Measurements from ENCODE around the gene SYNJ1. TPM values are rescaled to one million over a fixed set of nuclear protein-coding genes. Genes with fewer than 3 reads are reported as not detected.
"Not testable (repeated sequence)": the region's sequence is repeated elsewhere in the genome, so short reads cannot be mapped to it uniquely, and the experiment has no call there.

The SYNJ1 gene
- polyA plus RNA-seq, 3 donors: 15.0 to 15.9 (median 15.6) TPM

DNA sequence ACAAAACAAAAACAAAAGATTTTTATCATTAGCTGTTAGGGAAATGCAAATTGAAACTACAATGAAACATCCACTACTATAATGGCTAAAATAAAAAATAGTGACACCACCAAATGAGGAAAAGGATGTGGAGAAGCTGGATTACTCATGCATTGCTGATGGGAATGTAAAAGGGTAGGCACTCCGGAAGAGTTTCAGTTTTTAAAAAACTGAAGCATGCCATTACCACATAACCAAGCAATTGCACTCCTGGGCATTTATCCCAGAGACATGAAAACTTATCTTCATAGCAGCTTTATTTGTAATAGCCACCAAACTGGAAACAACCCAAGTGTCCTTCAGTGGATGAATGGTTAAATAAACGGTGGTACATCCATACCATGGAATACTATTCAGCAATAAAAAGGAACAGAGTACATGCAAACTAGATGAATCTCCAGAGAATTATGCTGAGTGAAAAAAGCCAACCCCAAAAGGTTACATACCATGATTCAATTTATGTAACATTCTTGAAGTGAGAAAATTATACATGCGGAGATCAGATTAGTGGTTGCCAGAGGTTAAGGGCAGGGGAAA is 101.1 kb downstream of the SYNJ1 start:
- no peak for DNase-seq (ENCODE audit: low read depth in 3 of 3, low spot score in 2 of 3)

DNA sequence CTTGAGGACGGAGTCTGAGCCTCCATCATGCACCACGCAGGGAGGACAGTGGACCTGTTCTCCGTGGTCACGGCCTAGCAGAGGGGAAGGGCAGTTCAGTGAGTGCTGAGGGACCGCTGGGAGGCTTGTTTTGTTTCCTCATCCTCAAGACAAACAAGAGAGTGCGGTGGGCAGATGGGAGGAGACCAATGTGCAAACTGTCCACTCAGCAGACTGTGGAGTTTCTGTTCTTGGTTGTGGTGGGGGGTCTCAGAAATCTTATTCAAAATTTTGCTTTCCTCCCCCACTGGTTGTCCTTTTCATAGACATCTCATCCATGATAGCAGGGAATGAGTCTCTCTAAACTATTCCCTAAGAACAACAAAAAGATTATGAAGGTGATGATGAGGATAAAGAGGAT is 109.6 kb downstream of the SYNJ1 start:
- DNase-seq (ENCODE audit: low read depth in 3 of 3, low spot score in 2 of 3): not testable (repeated sequence)

DNA sequence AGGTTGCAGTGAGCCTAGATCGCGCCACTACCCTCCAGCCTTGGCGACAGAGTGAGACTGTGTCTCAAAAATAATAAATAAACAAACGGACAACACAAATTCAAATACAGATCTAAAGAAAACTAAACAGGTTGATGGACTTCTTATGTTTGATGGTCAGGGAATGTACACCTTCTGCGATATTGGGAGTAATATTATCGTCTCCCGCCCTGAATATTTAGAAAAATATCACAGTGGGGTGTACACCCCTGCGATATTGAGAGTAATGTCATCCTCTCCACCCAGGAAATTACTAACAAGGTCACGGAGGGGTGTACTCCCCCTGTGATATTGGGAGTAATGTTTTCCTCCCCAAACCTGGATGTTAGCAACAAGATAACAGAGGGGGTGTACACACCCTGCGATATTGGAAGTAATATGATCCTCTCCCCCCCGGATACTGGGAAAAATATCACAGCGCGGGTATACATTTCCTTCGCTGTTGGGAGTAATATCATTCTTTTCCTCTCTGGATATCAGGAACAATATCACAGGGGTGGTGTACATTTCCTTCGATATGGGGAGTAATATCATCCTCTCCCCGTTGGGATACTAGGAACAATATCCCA is 114.3 kb downstream of the SYNJ1 start:
- no peak for DNase-seq (ENCODE audit: low read depth in 3 of 3, low spot score in 2 of 3)

DNA sequence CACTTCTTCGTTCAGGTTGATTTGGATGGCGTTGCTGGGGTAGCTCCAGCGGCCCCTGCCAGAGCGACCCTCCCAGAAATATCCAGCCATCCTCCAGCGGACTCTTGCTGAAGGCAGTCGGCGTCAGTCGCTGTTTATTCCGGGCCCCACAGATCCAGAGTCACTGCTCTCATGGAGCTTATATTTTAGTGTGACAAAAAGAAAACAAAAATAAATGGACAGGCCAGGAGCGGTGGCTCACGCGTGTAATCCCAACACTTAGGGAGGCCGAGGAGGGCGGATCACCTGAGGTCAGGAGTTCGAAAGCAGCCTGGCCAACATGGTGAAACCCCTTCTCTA is 114.8 kb downstream of the SYNJ1 start:
- DNase-seq (ENCODE audit: low read depth in 3 of 3, low spot score in 2 of 3): no peak

GRCh38 chr21:32612075-32612998 is 115.5 kb downstream of the SYNJ1 start, which contains the start of gene CFAP298:
Gene CFAP298 (minus strand): TSS chr21:32612377. CDS start chr21:32612243, 134 bp downstream.
- peak; percentile 85 to 94 (median 92) for DNase-seq (ENCODE audit: low read depth in 3 of 3, low spot score in 2 of 3)

DNA sequence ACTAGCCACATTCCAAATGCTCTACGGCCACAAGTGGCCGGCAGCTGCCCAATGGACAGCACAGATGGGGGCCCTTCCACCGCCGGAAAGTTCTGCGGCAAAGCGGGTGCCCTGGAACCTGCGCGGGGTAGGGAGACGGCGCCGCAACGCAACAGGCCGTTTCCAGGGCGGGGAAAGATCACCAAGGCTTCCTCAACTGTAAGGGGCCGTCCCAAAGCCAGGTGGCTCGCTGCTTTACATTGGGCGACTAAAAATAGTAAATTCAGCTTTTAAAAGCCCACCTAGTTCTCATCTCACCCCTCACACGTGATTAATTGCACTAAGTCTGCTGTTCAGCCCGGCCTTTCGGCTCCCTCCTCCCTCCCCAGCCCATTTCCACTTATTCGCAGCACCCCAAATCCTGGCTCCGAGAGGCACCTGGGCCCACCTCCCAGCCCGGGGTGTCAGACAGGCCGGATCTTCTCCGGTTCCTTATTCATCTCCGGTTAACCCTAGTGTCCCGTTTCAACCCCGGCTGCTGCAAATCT is 116.3 kb downstream of the SYNJ1 start:
- no peak for DNase-seq (ENCODE audit: low read depth in 3 of 3, low spot score in 2 of 3)

DNA sequence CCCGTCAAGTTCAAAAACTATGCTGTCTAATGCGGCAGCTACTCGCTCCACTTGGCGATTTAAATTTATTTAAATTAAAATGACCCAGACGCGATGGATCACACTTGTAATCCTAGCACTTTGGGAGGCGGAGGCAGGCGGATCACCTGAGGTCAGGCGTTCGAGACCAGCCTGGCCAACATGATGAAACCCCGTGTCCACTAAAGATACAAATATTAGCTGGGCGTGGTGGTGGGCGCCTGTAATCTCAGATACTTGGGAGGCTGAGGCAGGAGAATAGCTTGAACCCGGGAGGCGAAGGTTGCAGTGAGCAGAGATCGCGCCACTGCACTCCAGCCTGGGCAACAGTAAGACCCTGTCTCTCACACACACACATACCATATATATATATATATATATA is 116.9 kb downstream of the SYNJ1 start:
- not testable (repeated sequence) for DNase-seq (ENCODE audit: low read depth in 3 of 3, low spot score in 2 of 3)

DNA sequence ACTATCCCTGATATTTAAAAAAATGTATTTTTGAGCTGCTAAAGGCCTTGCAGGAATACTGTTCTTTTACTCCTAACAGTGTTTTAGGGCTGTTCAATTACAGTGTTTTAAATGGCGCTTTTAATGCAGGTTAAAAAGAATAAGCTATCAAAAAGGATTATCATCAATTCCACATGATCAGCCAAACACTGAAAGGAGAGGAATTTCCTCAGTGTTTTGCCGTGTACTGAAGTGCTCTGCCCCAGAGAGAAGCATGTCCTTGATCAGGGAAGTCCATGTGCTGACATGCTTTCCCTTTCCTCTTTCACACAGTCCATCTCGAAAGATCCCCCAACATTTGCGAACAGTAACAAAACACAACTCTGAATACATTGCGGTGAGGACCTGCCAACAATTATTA is 119.0 kb downstream of the SYNJ1 start:
- no peak for DNase-seq (ENCODE audit: low read depth in 3 of 3, low spot score in 2 of 3)

DNA sequence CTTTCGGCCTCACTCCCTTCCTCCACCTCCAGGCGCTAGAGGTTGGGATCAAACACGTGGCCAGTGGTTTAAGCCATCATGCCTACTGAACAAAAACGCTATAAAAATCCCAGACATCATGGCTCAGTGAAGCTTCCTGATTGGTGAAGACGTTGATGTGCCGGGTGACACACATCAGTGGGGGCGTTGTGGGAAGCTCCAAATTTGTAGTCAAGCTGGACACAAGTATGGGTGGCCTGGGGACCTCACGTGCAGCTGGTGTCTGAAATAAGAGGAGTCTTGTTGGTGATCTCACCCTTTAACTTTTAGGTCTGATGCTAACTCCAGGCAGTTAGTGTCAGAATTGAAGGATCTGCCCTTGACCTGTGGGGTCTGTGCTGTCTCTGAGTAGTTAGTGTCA is 122.3 kb downstream of the SYNJ1 start:
- no peak for DNase-seq (ENCODE audit: low read depth in 3 of 3, low spot score in 2 of 3)

DNA sequence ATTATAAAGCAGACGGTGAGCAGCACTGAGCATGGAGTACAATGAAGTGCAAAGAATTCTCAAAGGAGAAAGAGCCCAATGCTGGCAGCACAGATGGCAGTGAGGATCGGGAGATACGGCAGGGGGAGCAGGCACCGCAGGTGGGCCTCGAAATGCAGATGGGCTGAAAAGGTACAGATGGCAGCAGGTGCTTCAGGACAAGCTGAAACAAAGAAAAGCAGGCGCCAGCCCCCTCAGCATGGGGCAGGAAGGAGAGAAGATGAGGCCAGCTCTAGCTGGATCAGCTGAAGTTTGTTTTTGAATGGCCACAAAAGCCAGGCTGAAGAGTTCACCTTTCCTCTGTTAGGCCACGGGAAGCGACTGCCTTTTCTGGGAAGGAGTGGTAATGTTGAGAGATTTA is 123.3 kb downstream of the SYNJ1 start:
- no peak for DNase-seq (ENCODE audit: low read depth in 3 of 3, low spot score in 2 of 3)

DNA sequence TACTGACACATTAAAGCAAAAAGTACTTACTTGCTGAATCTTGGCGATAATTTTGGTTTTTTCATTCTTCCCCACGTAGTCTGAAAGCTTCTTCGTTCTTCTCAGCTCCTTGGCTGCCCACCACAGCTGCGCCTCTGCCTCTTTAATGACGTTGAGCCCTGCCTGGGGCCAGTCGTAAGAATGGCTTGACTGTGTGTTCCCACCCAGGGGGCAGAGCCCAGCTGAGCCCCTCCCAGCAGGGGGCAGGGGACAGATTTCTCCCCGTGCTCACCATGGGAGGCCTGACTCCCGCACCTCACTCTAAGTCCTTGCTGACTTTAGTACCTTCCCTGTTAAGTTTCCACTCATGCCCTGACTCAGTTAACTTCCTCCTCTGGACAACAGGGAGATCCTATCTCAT is 124.7 kb downstream of the SYNJ1 start:
- no peak for DNase-seq (ENCODE audit: low read depth in 3 of 3, low spot score in 2 of 3)

DNA sequence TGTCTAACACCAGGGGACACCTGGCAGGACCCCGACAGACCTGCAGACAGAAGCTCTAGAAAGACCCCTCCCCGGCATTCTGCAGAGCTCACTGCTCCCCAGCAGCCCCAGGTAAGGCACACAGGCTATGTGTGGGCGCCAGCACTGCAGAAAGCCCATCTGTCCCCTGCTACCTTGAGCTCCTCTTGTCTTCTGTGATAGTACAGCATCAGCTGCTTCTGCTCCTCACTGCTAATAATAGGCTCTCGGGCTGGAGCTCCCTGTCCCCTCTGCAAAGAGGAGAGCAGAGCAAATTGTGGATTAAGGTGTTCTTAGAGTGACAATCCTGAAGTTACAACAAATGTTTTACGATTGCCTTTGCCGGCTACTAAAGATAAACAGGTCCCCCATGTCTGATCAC is 125.7 kb downstream of the SYNJ1 start:
- no peak for DNase-seq (ENCODE audit: low read depth in 3 of 3, low spot score in 2 of 3)

GRCh38 chr21:32599526-32599925 is 128.3 kb downstream of the SYNJ1 start:
- DNase-seq (ENCODE audit: low read depth in 3 of 3, low spot score in 2 of 3): no peak

DNA sequence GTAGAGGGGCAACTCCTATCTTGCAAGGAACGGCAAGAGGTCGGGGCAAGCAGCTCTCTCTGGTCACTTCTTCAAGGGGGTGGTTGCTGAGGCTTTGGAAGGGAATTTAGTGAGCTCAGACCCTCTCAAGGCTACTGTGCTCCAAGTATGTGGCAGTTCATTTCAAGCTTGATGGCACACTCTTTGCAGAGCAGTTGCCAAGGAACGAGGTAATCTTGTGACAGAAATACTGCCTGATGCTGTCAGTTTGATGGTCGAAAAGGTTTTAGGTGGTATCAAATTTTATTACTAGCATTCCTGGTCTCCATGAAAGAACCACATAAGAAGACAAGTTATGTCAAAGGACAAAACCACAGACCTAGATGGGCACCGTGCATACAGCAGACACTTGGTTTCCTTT is 128.7 kb downstream of the SYNJ1 start:
- DNase-seq (ENCODE audit: low read depth in 3 of 3, low spot score in 2 of 3): peak in 2 of 3 donors; percentile 54 to 71

DNA sequence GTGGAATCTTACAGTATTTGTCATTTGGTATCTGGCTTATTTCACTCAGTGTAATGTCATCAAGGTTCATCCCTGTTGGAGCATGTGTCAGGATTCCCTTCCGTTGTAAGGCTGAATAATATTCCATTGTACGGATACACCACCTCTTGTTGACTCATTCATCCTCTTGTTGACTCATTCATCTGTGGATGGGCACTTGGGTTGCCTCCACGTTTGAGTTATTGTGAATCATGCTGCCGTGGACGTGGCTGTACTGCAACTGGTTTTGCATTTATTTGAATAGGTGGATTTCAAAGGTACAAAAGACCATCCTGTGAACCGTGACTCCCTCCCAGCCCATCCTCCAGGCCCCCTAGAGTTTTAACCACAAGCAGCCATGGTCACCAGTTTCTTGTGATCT is 130.6 kb downstream of the SYNJ1 start:
- DNase-seq (ENCODE audit: low read depth in 3 of 3, low spot score in 2 of 3): no peak

DNA sequence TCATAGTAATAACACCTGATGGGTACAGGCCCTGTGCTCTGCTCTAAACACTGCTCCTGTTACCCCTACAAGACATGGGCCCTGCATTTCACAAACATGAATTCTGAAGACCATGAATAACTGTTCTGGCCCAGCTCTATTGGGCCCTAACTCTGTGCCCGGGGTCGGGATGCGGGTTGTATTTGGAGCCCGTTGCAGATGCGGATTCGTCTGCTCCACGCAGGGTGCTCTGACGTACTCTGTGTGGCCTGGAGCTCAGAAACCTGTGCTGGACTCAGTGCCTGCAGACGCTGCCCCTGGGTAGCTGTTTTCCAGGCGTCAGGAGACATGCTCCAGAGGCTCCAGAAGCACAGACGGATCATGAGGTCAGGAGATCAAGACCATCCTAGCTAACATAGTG is 132.4 kb downstream of the SYNJ1 start:
- no peak for DNase-seq (ENCODE audit: low read depth in 3 of 3, low spot score in 2 of 3)

DNA sequence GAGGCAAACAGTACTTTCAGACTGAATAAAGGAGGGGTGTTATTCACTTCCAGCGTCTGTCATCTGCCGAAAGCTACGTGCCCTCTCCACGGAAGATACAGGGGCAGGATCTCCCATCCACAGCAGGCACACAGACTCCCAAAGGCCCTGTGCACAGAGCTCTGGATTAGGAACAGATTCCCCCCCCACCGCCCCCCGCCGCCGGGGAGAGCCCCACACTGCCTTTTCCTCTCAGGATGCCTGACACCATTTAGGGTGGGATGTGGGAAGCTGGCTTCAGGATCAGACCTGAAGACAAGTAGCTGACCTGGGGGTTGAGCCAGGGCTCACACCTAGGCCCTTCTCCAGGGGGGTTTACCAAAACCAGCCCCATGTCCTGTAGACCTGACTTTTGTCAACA is 134.1 kb downstream of the SYNJ1 start:
- DNase-seq (ENCODE audit: low read depth in 3 of 3, low spot score in 2 of 3): no peak

- no peak for DNase-seq (ENCODE audit: low read depth in 3 of 3, low spot score in 2 of 3)
Measured at GRCh38 chr21:32592929-32593502, 134.8 kb downstream of the SYNJ1 start.

DNA sequence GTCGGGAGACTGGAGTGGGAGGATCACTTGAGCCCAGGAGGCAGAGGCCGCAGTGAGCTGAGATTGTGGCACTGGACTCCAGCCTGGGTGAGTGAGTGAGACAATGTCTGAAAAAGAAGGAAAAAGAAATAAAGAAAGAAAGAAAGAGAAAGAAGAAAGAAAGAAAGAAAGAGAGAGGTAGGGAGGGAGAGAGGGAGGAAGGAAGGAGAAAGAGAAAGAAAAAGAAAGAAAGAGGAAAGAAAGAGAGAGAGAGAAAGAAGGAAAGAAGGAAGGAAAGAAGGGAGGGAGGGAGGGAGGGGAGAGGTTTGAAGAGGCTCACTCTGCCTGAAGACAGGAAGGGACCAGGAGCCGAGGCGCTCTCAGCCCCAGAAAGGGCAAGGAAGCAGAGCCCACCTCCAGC is 137.7 kb downstream of the SYNJ1 start:
- DNase-seq (ENCODE audit: low read depth in 3 of 3, low spot score in 2 of 3): no peak

DNA sequence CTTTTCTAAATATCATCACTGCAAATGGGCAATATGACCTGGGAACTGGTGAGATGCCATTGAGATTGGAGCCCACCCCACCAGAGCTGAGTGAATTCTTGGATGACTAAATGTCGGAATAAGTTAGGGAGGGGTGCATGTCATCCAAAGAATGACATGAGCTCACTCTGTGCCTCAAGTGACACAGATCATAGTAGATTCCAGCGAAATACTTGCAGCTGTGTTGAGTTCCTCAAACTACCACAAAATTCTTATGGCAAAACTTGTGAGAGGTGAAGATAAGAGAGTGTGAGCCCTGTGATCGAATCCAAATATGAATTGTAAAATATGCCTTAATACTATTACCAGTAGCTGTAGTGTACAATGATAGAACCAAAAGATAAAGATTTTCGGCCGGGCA is 140.2 kb downstream of the SYNJ1 start:
- DNase-seq (ENCODE audit: low read depth in 3 of 3, low spot score in 2 of 3): no peak

GRCh38 chr21:32587120-32587519 is 140.7 kb downstream of the SYNJ1 start:
- DNase-seq (ENCODE audit: low read depth in 3 of 3, low spot score in 2 of 3): no peak

Data from right renal cortex interstitium (tissue), 3 donors.